NT2/D1 (cell line): ENCODE measurements around the gene DYSF.

ENCODE experiments used
- YY1 ChIP-seq: IDR thresholded peaks from 2 replicates; pipeline ENCODE4 v1.6.1; 2011; ENCODE audit not compliant: insufficient read length, insufficient read depth
- ZNF274 ChIP-seq: IDR thresholded peaks from 2 replicates; pipeline ENCODE4 v1.6.1; 2011; ENCODE audit warnings: mild to moderate bottlenecking, low read depth, low read length

DNA sequence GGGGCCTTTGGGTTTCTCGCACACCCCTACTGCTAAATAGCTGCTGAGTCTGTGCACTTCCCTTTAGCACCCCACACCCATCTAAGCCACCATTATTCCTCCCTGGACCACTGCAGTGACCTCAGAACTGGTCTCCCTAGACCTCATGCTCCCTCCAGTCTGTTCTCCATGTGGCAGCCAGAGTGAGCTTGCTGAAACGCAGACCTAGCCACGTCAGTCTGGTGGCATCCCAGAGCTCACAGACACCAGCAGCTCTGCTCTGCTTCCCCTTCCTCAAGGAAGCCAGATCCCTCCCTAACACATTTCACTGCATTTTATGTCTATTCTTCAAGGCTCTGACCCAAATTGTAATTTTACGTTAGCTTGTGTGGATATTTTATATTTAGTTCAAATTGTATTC is 144.4 kb downstream of the DYSF start:
- TF ChIP-seq ZNF274 (no peak), YY1 (no peak)
